GM23248 (cell line): Measurements from ENCODE around the gene PTRH1. TPM values are rescaled to one million over a fixed set of nuclear protein-coding genes. Genes with fewer than 3 reads are reported as not detected.

ENCODE experiments used
- DNase-seq: peaks from one replicate; pipeline ENCODE4 v3.0.0-alpha.2; 2015
- H2AFZ ChIP-seq: fragments of 200-600 bp; sonication (generic); 2 replicates; pipeline ENCODE4 v1.6.1; 2016; ENCODE audit warnings: antibody characterized with exemption
- H3F3A ChIP-seq: fragments of 200-600 bp; sonication (generic); 2 replicates; pipeline ENCODE4 v1.6.1; 2016; ENCODE audit warnings: mild to moderate bottlenecking, antibody characterized with exemption, mixed run types; ENCODE audit not compliant: insufficient read depth
- H3K27ac ChIP-seq: fragments of 200-600 bp; sonication (generic); 2 replicates; pipeline ENCODE4 v1.5.1; 2016; ENCODE audit warnings: mild to moderate bottlenecking
- H3K27me3 ChIP-seq: fragments of 200-600 bp; sonication (generic); replicated peaks from 2 replicates; pipeline ENCODE4 v1.6.1; 2016; ENCODE audit warnings: mild to moderate bottlenecking; ENCODE audit not compliant: insufficient read depth
- H3K36me3 ChIP-seq: fragments of 200-600 bp; sonication (generic); 2 replicates; pipeline ENCODE4 v1.6.1; 2016; ENCODE audit warnings: low read depth, mild to moderate bottlenecking
- H3K4me1 ChIP-seq: fragments of 200-600 bp; sonication (generic); 2 replicates; pipeline ENCODE4 v1.6.1; 2016; ENCODE audit warnings: mild to moderate bottlenecking; ENCODE audit not compliant: insufficient read depth
- H3K4me2 ChIP-seq: fragments of 200-600 bp; sonication (generic); one replicate; pipeline ENCODE4 v1.6.1; 2016; ENCODE audit warnings: mild to moderate bottlenecking; ENCODE audit not compliant: unreplicated experiment
- H3K4me3 ChIP-seq: fragments of 200-600 bp; sonication (generic); 2 replicates; pipeline ENCODE4 v1.5.1; 2016; ENCODE audit warnings: mild to moderate bottlenecking
- H3K79me2 ChIP-seq: fragments of 200-600 bp; sonication (generic); 2 replicates; pipeline ENCODE4 v1.6.1; 2016; ENCODE audit warnings: mild to moderate bottlenecking; ENCODE audit not compliant: insufficient read depth
- H3K9ac ChIP-seq: fragments of 200-600 bp; sonication (generic); 2 replicates; pipeline ENCODE4 v1.6.1; 2016; ENCODE audit warnings: mild to moderate bottlenecking
- H3K9me2 ChIP-seq: fragments of 200-600 bp; sonication (generic); 2 replicates; pipeline ENCODE4 v1.6.1; 2016; ENCODE audit warnings: mixed run types, mild to moderate bottlenecking, moderate library complexity; ENCODE audit not compliant: insufficient read depth
- H3K9me3 ChIP-seq: fragments of 200-600 bp; sonication (generic); one replicate; pipeline ENCODE4 v1.6.1; 2017; ENCODE audit warnings: low read depth
- H4K20me1 ChIP-seq: fragments of 200-600 bp; sonication (generic); 2 replicates; pipeline ENCODE4 v1.6.0; 2016; ENCODE audit not compliant: insufficient read depth
- EZH2 ChIP-seq: fragments of 200-600 bp; sonication (generic); IDR thresholded peaks from 2 replicates; pipeline ENCODE4 v1.6.1; 2018; ENCODE audit warnings: antibody characterized with exemption, mild to moderate bottlenecking; ENCODE audit not compliant: insufficient read depth, poor library complexity, severe bottlenecking
- EZH2phosphoT487 ChIP-seq: fragments of 200-600 bp; sonication (generic); IDR thresholded peaks from 2 replicates; pipeline ENCODE4 v1.6.1; 2018; ENCODE audit warnings: antibody characterized with exemption, moderate library complexity, mild to moderate bottlenecking, low read depth; ENCODE audit not compliant: insufficient read depth
- WGBS, 2 experiments: methylation state at CpG; one replicate each; pipeline ENCODE4 v1.1.6; 2015 to 2017; ENCODE audit warnings: low lambda C conversion rate in 2 of 2, low coverage in 1 of 2; ENCODE audit errors: missing lambda C conversion rate in 2 of 2; 5-methylcytosine and 5-hydroxymethylcytosine counted together
- in situ Hi-C: fragments of 300-500 bp; cut with MboI; formaldehyde crosslinking; loops from 2 replicates; pipeline ENCODE4 v1.15.0; 2020
- polyA plus RNA-seq: library from polyadenylated mRNA; unstranded; fragments of >200 nt; fragmentation: Nextera tagmentation; extraction: Ambion mirVana; gene quantifications from 2 replicates; pipeline ENCODE4 v1.2.1, GENCODE V29; 2016
- total RNA-seq: library from RNA; depleted of rRNA; stranded (reverse); fragments of >200 nt; shearing (Covaris generic); gene quantifications from 2 replicates; pipeline ENCODE4 v1.2.3, GENCODE V29; 2014

Gene PTRH1
- total and polyA plus RNA-seq, 2 experiments from 2014 or later = 33.1 to 34.3 TPM

GRCh38 chr9:127697575-127697974 is 17.9 kb downstream of the PTRH1 start:
- Histone ChIP-seq H2AFZ (no peak overlapping the region), H3K9ac (no peak overlapping the region), H4K20me1 (no peaks in the 10 kb centered on the region), H3K27me3 (no peaks in the 10 kb centered on the region), H3K9me2 (no peaks in the 10 kb centered on the region), H3F3A (peaks cover 16% of the 10 kb centered on the region; the same call in 1 of the 2 replicates), H3K36me3 (no peaks in the 10 kb centered on the region), H3K4me3 (no peak overlapping the region), H3K27ac (no peak overlapping the region), H3K4me1 (peaks cover 14% of the 10 kb centered on the region), H3K9me3 (no peaks in the 10 kb centered on the region), H3K79me2 (no peaks in the 10 kb centered on the region), H3K4me2 (no peak overlapping the region)
- TF ChIP-seq EZH2 (no peak), EZH2phosphoT487 (no peak)
- WGBS, 2 experiments = 50 to 61% methylated on average over 5 of the region's 5 CpGs
- DNase-seq = no peak
- in situ Hi-C loops = no loop called here

- in situ Hi-C loops = no loop called here
- no peaks in the 10 kb centered on the region for H3K9me3 ChIP-seq
- H3K4me2 ChIP-seq = peak overlapping the region; percentile 59
- peak overlapping the region; percentile 47 for H3K9ac ChIP-seq
- no peaks in the 10 kb centered on the region for H3K79me2 ChIP-seq
- 0 out of 2 replicates have a peak overlapping the region, but pooled peaks have one; percentile 17 for H3K4me3 ChIP-seq
- H3K27ac ChIP-seq = peak overlapping the region; percentile 42
- no peaks in the 10 kb centered on the region for H4K20me1 ChIP-seq
- DNase-seq = peak; percentile 62
- H3K9me2 ChIP-seq = no peaks in the 10 kb centered on the region
- 35 to 36% methylated on average over 9 of the region's 9 CpGs for WGBS, 2 experiments
- no peak for TF ChIP-seq EZH2phosphoT487
- no peak for TF ChIP-seq EZH2
- H3K36me3 ChIP-seq = 0 out of 2 replicates have a peak, but pooled peaks cover 4% of the 10 kb centered on the region
- no peaks in the 10 kb centered on the region for H3K27me3 ChIP-seq
- peaks cover 14% of the 10 kb centered on the region for H3K4me1 ChIP-seq
- H2AFZ ChIP-seq = no peak overlapping the region
- H3F3A ChIP-seq = peaks cover 16% of the 10 kb centered on the region; the same call in 1 of the 2 replicates
These were observed 20.4 kb downstream of the PTRH1 start for GRCh38 chr9:127694890-127695720.

DNA sequence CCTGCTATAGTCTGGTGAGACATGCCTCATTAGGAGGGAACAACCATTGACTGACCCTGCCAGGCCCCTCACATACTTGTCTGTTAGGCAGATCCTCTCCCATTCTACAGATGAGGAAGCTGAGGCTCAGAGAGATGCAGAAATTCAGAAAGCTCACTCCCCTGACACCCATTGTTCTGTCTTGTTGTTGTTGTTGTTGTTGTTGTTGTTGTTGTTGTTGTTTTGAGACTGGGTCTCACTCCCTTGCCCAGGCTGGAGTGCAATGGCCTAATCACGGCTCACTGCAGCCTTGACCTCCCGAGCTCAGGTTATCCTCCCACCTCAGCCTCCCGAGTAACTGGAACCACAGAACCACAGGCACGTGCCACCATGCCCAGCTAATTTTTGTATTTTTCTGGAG is 21.8 kb downstream of the PTRH1 start:
- peaks cover 16% of the 10 kb centered on the region; the same call in 1 of the 2 replicates for H3F3A ChIP-seq
- H4K20me1 ChIP-seq = no peaks in the 10 kb centered on the region
- in situ Hi-C loops = no loop called here
- peaks cover 14% of the 10 kb centered on the region for H3K4me1 ChIP-seq
- no peak overlapping the region for H3K27ac ChIP-seq
- 83 to 87% methylated on average over 4 of the region's 4 CpGs for WGBS, 2 experiments
- DNase-seq = no peak
- no peak overlapping the region for H3K4me3 ChIP-seq
- H3K9me2 ChIP-seq = no peaks in the 10 kb centered on the region
- H2AFZ ChIP-seq = no peak overlapping the region
- TF ChIP-seq EZH2phosphoT487 (no peak), EZH2 (no peak)
- no peaks in the 10 kb centered on the region for H3K79me2 ChIP-seq
- no peak overlapping the region for H3K9ac ChIP-seq
- 0 out of 2 replicates have a peak, but pooled peaks cover 4% of the 10 kb centered on the region for H3K36me3 ChIP-seq
- H3K4me2 ChIP-seq = no peak overlapping the region
- no peaks in the 10 kb centered on the region for H3K9me3 ChIP-seq
- no peaks in the 10 kb centered on the region for H3K27me3 ChIP-seq

DNA sequence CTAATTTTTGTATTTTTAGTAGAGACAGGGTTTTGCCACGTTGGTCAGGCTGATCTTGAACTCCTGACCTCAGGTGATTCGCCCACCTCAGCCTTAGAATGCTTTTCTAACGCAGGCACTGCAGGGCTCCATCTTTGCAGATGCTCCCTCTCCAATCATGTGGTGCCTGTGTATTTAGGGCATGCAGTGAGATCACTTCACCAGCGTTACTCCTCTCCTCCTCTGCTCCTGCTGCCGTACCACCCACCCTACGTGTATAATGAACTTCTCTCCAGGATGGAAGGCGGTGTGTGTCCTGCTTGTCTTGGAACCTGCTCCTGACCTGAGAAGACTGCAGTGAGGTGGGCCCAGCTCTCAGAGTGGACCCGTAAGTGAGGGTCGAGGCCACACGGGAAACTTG is 22.3 kb downstream of the PTRH1 start:
- Histone ChIP-seq H4K20me1 (no peaks in the 10 kb centered on the region), H3K4me1 (peaks cover 14% of the 10 kb centered on the region), H3K79me2 (no peaks in the 10 kb centered on the region), H3K9me3 (no peaks in the 10 kb centered on the region), H3K9ac (no peak overlapping the region), H3K27ac (no peak overlapping the region), H3K27me3 (no peaks in the 10 kb centered on the region), H3K9me2 (no peaks in the 10 kb centered on the region), H3K36me3 (0 out of 2 replicates have a peak, but pooled peaks cover 4% of the 10 kb centered on the region), H2AFZ (no peak overlapping the region), H3F3A (peaks cover 16% of the 10 kb centered on the region; the same call in 1 of the 2 replicates), H3K4me3 (no peak overlapping the region), H3K4me2 (no peak overlapping the region)
- in situ Hi-C loops = no loop called here
- WGBS, 2 experiments = 92 to 93% methylated on average over 10 of the region's 10 CpGs
- no peak for DNase-seq
- TF ChIP-seq EZH2phosphoT487 = no peak
- no peak for TF ChIP-seq EZH2
